Activated naive CD4-positive, alpha-beta T cell treated with anti-CD3 and anti-CD28 coated beads for 36 hours (primary cell): Measurements from ENCODE around the gene ILDR2. TPM values are rescaled to one million over a fixed set of nuclear protein-coding genes. Genes with fewer than 3 reads are reported as not detected.

Source experiments
- CTCF ChIA-PET: fragments of 350-600 bp; sonication (Branson Sonifier 250); formaldehyde crosslinking; loops from one replicate; lab custom pipeline; 2021; ENCODE audit warnings: antibody characterized with exemption; lab: Charles Lee
- DNase-seq: peaks from one replicate; pipeline ENCODE4 v3.0.0-alpha.2; 2020
- H3K27ac Mint-ChIP-seq: one replicate; pipeline ENCODE4 v1.8.0; 2021; ENCODE audit warnings: mild to moderate bottlenecking, mixed read lengths
- H3K27me3 Mint-ChIP-seq: one replicate; pipeline ENCODE4 v1.8.0; 2021; ENCODE audit warnings: low read depth, mixed read lengths
- H3K36me3 Mint-ChIP-seq: one replicate; pipeline ENCODE4 v1.8.0; 2021; ENCODE audit warnings: low read depth, mixed read lengths
- H3K4me1 Mint-ChIP-seq: one replicate; pipeline ENCODE4 v1.8.0; 2021; ENCODE audit warnings: low read depth, mixed read lengths
- H3K4me3 Mint-ChIP-seq: one replicate; pipeline ENCODE4 v1.8.0; 2021; ENCODE audit warnings: mild to moderate bottlenecking, moderate library complexity, mixed read lengths
- H3K9me3 Mint-ChIP-seq: one replicate; pipeline ENCODE4 v1.8.0; 2021; ENCODE audit warnings: mixed read lengths
- intact Hi-C: fragments of 100-400 bp; cut with micrococcal nuclease; formaldehyde crosslinking; loops from one replicate; pipeline ENCODE4 v1.15.1; 2023
- total RNA-seq, 2 experiments: library from RNA; stranded (reverse); gene quantifications; one replicate each; pipeline ENCODE4 v1.2.3, GENCODE V29; 2021

Gene ILDR2
- total RNA-seq, 2 experiments from 2014 or later, result 9.1 to 10.5 TPM

DNA sequence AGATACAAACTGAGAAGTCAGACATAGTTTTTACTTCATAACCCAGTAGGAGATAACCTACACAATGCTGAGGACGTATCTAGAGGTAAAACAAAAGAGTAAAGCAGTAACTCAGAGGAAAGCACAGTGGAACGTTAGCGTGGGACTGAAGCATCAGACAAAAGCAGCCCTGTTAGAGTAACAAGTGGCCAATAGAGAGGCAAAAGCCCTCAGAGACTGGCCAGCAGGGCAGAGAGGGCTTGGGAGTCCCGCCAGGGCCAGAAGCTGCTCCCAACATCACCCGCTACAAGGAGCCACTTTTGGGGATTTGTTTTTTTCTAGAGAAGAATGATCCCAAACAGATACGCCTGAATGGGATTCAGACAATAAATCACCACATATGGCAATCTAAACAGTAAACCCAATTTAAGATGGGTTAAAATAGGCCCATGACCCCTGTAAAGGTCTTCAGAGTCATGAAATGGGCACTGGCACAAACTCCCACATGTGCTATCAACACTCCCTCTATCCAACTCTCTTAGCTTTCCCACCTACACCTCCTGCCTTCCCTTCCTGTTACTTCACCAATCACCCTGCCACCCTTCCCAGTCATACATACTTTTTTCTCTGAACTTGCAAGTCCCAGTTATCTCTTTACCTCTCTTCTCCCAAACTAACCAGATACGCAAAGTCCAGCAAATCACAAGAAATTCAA lies 116.5 kb downstream of the ILDR2 start:
- Mint-ChIP-seq H3K4me3 (no peak overlapping the region), H3K9me3 (no peaks in the 10 kb centered on the region), H3K27me3 (no peaks in the 10 kb centered on the region), H3K4me1 (peaks cover 13% of the 10 kb centered on the region), H3K36me3 (peaks cover 32% of the 10 kb centered on the region), H3K27ac (peak overlapping the region; percentile 46)
- no peak for DNase-seq
- intact Hi-C loops, result no loop called here
- CTCF ChIA-PET, result no interaction called here

Other genes starting within 250 kb of the ILDR2 start
- 10 to 100 TPM; 33.1 to 34.9 TPM for gene POGK, start 136.1 kb downstream of the ILDR2 start, total RNA-seq
- gene TADA1, start 99.3 kb downstream of the ILDR2 start, total RNA-seq, result 10 to 100 TPM; 19.6 to 19.9 TPM
- under 1 TPM; 0.24 to 0.35 TPM for gene MAEL, start 13.7 kb upstream of the ILDR2 start, total RNA-seq
- 1 to 10 TPM; 1.2 to 1.4 TPM for gene GPA33, start 114.8 kb upstream of the ILDR2 start, total RNA-seq
- not detected for gene STYXL2, start 118.5 kb upstream of the ILDR2 start, total RNA-seq
- 10 to 100 TPM; 17.6 to 19.4 TPM for gene POU2F1, start 245.3 kb upstream of the ILDR2 start, total RNA-seq